HG02840 (cell line): ENCODE data around the gene SH3RF3.
"Not testable (repeated sequence)": the region's sequence is repeated elsewhere in the genome, so short reads cannot be mapped to it uniquely, and the experiment has no call there.

Experiments
- ATAC-seq: cut with Tn5 transposase; IDR thresholded peaks from one replicate; pipeline ENCODE4 v1.9.1; 2021; ENCODE audit warnings: mild to moderate bottlenecking, moderate library complexity, moderate number of reproducible peaks; ENCODE audit not compliant: unreplicated experiment, low FRiP score

Gene SH3RF3

GRCh38 chr2:109117181-109117580 is 11.8 kb upstream of the SH3RF3 start:
- ATAC-seq = not testable (repeated sequence)

GRCh38 chr2:109117780-109118179 is 11.2 kb upstream of the SH3RF3 start:
- no peak for ATAC-seq

DNA sequence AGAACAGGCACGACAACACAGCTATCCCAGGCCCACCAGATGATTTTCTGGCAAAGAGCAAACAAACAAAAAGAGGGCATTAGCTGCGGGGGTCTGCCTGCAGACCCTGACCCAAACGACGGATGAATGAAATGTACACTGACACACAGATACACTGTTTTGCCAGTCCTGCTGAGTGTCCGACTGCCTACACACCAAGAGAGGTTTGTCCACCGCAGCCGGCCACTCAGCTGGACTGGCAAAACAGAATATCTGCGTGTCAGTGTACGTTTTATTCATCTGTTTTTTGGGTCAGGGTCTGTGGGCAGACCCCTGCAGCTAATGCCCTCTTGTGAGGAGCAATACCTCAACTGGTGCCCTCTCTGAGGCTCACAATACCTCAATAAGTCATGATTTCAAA is 10.7 kb upstream of the SH3RF3 start:
- no peak for ATAC-seq

- ATAC-seq = no peak
These were observed 8.8 kb upstream of the SH3RF3 start for GRCh38 chr2:109120166-109120565.

GRCh38 chr2:109120686-109121085 is 8.3 kb upstream of the SH3RF3 start:
- ATAC-seq = not testable (repeated sequence)

DNA sequence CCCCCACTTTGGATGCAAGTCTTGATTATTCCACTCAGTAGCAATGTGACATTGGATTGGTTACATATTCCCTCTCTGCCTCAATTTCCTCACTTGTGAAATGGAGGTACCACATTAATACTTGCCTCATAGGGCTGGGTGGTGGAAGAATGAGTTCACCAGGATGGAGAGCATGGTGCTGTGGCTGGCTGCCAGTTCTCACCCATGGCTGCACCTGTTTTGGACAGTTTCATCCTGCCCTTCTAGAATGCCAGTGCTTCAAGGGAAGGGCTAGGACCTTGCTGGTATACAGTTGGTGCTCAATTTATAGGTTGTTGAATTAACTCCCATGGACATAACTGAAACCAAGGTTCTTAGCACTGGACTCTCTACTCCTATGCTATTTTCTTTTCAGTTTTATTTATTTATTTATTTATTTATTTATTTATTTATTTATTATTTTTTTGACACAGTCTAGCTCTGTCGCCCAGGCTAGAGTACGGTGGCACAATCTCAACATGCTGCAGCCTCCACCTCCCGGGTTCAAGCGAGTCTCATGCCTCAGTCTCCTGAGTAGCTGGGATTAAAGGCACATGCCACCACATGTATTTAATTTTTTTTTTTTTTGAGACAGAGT is 5.3 kb upstream of the SH3RF3 start:
- no peak for ATAC-seq

GRCh38 chr2:109124982-109125592 is 3.9 kb upstream of the SH3RF3 start:
- ATAC-seq = no peak

GRCh38 chr2:109125593-109126500 is 3.2 kb upstream of the SH3RF3 start:
- ATAC-seq = no peak

DNA sequence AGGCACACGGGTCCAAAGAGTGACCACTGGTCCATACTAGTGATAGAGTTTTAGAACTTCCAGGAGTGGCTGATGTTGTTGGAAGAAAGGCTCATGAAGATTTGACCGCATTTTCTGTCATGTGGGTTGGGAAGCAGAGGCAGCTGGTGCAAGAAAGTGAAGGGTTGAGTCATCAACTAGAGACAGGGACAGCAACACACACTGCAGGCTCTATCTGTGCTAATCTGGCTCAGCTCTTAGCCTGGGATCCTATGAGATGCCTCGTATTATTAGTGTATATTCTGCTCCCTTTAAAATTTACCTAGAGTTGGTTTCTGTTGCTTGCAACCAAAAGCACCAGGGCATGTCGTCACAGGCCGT is 2.5 kb upstream of the SH3RF3 start:
- ATAC-seq = no peak

GRCh38 chr2:109127556-109127955 is 1.4 kb upstream of the SH3RF3 start:
- no peak for ATAC-seq

GRCh38 chr2:109128048-109128615 is 873 bp upstream of the SH3RF3 start:
- no peak for ATAC-seq

- ATAC-seq = no peak
These were observed 433 bp downstream of the SH3RF3 start for GRCh38 chr2:109129356-109129920.

- no peak for ATAC-seq
These were observed 1.1 kb downstream of the SH3RF3 start for GRCh38 chr2:109129921-109130722.

GRCh38 chr2:109130723-109130995 is 1.7 kb downstream of the SH3RF3 start:
- no peak for ATAC-seq

- no peak for ATAC-seq
These were observed 2.8 kb downstream of the SH3RF3 start for GRCh38 chr2:109131777-109132176.

DNA sequence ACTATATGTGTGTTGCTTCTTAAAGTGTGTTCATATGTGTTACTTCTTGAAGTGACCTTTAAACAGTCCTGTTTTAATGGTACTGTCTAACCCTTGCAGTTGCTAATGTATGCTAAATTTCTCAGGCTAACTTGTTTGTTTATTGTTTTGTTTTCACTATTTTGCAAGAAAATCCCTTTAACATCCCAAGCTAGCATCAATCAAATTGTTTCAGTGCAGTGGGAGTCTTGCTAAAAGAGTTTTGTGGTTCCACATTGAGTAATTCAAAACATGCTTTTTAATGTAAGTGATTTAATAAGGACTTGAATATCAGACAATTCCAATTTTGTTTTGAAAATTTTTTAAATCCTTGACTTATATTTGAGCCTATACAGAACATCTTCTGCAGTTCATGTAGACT is 3.6 kb downstream of the SH3RF3 start:
- ATAC-seq = no peak

DNA sequence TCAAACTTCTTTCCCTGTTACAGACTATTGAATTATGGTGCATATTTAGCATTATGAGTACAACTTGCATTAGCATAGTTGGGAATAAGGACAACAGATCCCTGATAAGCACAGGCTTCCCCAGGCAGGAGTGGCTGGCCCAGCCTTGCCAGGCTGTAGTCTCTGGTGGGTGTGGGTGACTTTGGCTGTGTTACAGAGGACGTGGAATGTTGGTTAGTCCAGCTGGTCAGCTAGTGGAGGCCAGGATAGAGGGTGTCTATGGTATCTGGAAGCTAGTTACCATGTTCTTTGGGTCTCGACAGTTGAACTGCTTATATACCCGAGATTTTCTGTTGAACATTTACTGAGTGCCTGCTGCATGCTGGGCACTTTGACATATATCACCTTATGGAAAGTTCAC is 4.7 kb downstream of the SH3RF3 start:
- no peak for ATAC-seq

DNA sequence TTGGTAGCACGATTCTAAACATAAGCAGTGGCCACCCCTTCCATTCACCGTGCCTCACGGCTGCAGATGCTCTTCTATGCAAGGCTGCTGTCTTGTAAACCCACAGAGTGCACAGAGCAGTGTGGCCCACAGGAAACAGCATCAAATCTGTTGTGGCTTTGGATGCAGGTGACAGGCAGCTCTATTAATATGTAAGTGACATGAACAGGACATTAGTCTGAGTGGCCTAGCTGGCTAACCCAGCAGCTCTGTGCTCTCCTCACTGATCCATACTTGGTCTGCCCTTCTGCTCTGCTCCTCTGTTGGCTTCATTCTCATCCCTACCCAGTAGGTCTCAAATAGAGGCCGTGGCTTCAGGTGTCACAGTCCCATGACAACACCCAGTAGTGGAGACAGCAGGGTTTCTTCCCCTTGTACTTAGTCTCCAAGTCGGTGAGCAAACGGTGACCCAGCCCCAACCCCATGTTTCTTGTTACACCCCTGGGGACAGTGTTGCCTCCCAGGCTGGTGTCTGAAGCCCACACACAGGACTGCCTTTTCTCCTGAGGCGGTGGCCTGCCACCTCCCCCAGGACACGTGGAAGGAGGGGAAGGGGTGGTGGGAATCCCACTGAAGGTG is 5.8 kb downstream of the SH3RF3 start:
- ATAC-seq = no peak

GRCh38 chr2:109135359-109136197 is 6.6 kb downstream of the SH3RF3 start:
- no peak for ATAC-seq
